AG04450 (cell line): ENCODE results near the gene ELAC2. TPM values are rescaled to one million over a fixed set of nuclear protein-coding genes. Genes with fewer than 3 reads are reported as not detected.

ENCODE experiments used
- CTCF ChIA-PET: fragments of 300-600, 350-600 bp; formaldehyde crosslinking; extraction: SDS; loops from one replicate; lab custom pipeline; 2022; ENCODE audit warnings: antibody characterized with exemption, inconsistent platforms; lab: Charles Lee
- POLR2A ChIA-PET: fragments of 350-600 bp; formaldehyde crosslinking; extraction: SDS; loops from one replicate; lab custom pipeline; 2021; ENCODE audit warnings: antibody characterized with exemption, inconsistent platforms; lab: Yijun Ruan, JAX
- DNase-seq: peaks from one replicate; pipeline ENCODE4 v3.0.0-alpha.2; 2011; ENCODE audit warnings: low read depth, low spot score
- H3K27ac ChIP-seq: one replicate; pipeline ENCODE4 v1.5.1; 2012; ENCODE audit warnings: low read depth, low read length, control low read depth
- H3K27me3 ChIP-seq: one replicate; pipeline ENCODE4 v1.6.0; 2012; ENCODE audit warnings: low read length; ENCODE audit not compliant: control insufficient read depth, insufficient read depth
- H3K4me3 ChIP-seq: 2 replicates; pipeline ENCODE4 v1.5.1; 2011; ENCODE audit warnings: mild to moderate bottlenecking, low read depth, low read length, control low read depth
- H3K9me3 ChIP-seq: 2 replicates; pipeline ENCODE4 v1.5.1; 2012; ENCODE audit warnings: low read length; ENCODE audit not compliant: control insufficient read depth, insufficient read depth
- CTCF ChIP-seq: IDR thresholded peaks from 2 replicates; pipeline ENCODE4 v1.5.1; 2011; ENCODE audit warnings: low read depth, low read length, control low read depth, inconsistent platforms
- polyA minus RNA-seq: library from RNA; depleted of rRNA, polyadenylated mRNA; stranded (reverse); fragments of >200 nt; gene quantifications from 2 replicates; pipeline ENCODE4 v1.2.3, GENCODE V29; 2011; rRNA and poly(A)+ RNA removed
- polyA plus RNA-seq: library from polyadenylated mRNA; depleted of rRNA; stranded (reverse); fragments of >200 nt; gene quantifications from 2 replicates; pipeline ENCODE4 v1.2.3, GENCODE V29; 2011; rRNA removed

Gene ELAC2
- polyA plus RNA-seq (41.0 and 42.5 TPM in 2 replicates), polyA minus RNA-seq (73.7 and 88.3 TPM in 2 replicates)

- ChIA-PET POLR2A (interaction anchor here (0.6 to 1.2 kb wide), 8 partner anchors 9 to 1021 kb away, joined by 3 to 6 read pairs (median 4); partner anchors contain the start of genes MAP2K4 and ZNF18), CTCF (interaction anchor here (1.1 to 5.5 kb wide), 4 partner anchors 13 to 328 kb away, joined by 3 to 114 read pairs (median 9); no protein-coding TSS in a partner anchor)
- peak within 1 kb of the TSS; percentile 69 for H3K27ac ChIP-seq
- DNase-seq = peak; percentile 98
- H3K27me3 ChIP-seq = no peaks in the 10 kb centered on the region
- no peak for TF ChIP-seq CTCF
- no peaks in the 10 kb centered on the region for H3K9me3 ChIP-seq
- H3K4me3 ChIP-seq = peak within 1 kb of the TSS; percentile 89
Measured at GRCh38 chr17:13017655-13018459, at the start of gene ELAC2. ELAC2 (minus strand) TSS chr17:13018027; CDS start chr17:13017947, 80 bp downstream.

GRCh38 chr17:13065032-13065431, 47.2 kb upstream of the ELAC2 start:
- POLR2A ChIA-PET = no interaction called here
- no peak for DNase-seq
- Histone ChIP-seq H3K4me3 (no peak overlapping the region), H3K9me3 (peaks cover 4% of the 10 kb centered on the region; the same call in 1 of the 2 replicates), H3K27ac (no peak overlapping the region), H3K27me3 (no peaks in the 10 kb centered on the region)
- TF ChIP-seq CTCF = no peak
- CTCF ChIA-PET = interaction anchor here (3.8 kb wide), 1 partner anchor 34 kb away, joined by 17 read pairs; no protein-coding TSS in a partner anchor

GRCh38 chr17:13055131-13055530, 37.3 kb upstream of the ELAC2 start:
- no peaks in the 10 kb centered on the region for H3K9me3 ChIP-seq
- ChIA-PET POLR2A (no interaction called here), CTCF (no interaction called here)
- TF ChIP-seq CTCF = no peak
- no peak for DNase-seq
- no peak overlapping the region for H3K27ac ChIP-seq
- peaks cover 2% of the 10 kb centered on the region for H3K27me3 ChIP-seq
- H3K4me3 ChIP-seq = no peak overlapping the region

- TF ChIP-seq CTCF = no peak
- Histone ChIP-seq H3K27ac (no peak overlapping the region), H3K9me3 (no peaks in the 10 kb centered on the region), H3K27me3 (peaks cover 2% of the 10 kb centered on the region), H3K4me3 (no peak overlapping the region)
- POLR2A ChIA-PET = no interaction called here
- CTCF ChIA-PET = no interaction called here
- no peak for DNase-seq
Measured at GRCh38 chr17:13054666-13055065, 36.8 kb upstream of the ELAC2 start.

GRCh38 chr17:13051915-13052314, 34.1 kb upstream of the ELAC2 start:
- Histone ChIP-seq H3K27me3 (peaks cover 2% of the 10 kb centered on the region), H3K27ac (no peak overlapping the region), H3K4me3 (no peak overlapping the region), H3K9me3 (no peaks in the 10 kb centered on the region)
- no peak for DNase-seq
- no peak for TF ChIP-seq CTCF
- ChIA-PET CTCF (interaction anchor here (1.3 kb wide), 1 partner anchor 21 kb away, joined by 5 read pairs; no protein-coding TSS in a partner anchor), POLR2A (no interaction called here)
